Measurements from ENCODE around the gene GLIS2.
"Not testable (repeated sequence)": the region's sequence is repeated elsewhere in the genome, so short reads cannot be mapped to it uniquely, and the experiment has no call there.

Gene GLIS2

GRCh38 chr16:4328782-4329775, 13.2 kb downstream of the GLIS2 start:
- H3K27ac Mint-ChIP-seq = no peak overlapping the region
- DNase-seq = no peak
- peaks cover 56% of the 10 kb centered on the region for H3K27me3 Mint-ChIP-seq
- CTCF ChIA-PET = interaction anchor here (0.6 to 7.8 kb wide), 11 partner anchors 7 to 390 kb away, joined by 3 to 85 read pairs (median 4); partner anchors contain the start of gene TFAP4
- H3K4me1 Mint-ChIP-seq = peaks cover 5% of the 10 kb centered on the region
- H3K36me3 Mint-ChIP-seq = no peaks in the 10 kb centered on the region
- H3K4me3 Mint-ChIP-seq = no peak overlapping the region
- no peaks in the 10 kb centered on the region for H3K9me3 Mint-ChIP-seq

DNA sequence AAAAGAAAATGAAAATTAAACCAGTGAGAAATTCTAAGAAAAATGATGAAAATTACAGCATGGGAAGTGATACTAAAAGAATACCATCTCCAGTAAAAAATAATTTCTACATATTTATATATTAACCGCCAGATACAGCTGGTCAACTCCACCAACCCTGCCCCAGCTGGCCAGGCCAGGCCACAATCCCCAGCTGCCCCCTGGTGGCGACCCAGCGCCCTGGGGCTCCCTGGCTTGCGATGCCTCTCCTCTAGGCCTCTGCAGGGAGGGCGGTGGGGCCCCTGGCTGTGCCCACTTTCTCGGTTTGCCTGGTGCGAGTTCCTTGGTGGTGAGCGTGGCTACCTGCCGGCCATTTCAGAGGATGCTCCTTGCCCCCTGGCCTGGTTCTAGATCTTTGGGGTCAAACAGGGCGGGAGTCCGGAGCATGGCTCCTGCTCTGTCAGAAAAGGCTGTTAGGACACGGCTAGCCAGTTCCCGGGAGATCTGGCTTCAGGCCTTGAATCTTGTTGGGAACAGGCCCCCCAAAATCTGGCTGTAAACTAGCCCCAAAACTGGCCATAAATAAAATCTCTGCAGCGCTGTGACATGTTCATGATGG, 14.5 kb downstream of the GLIS2 start:
- CTCF ChIA-PET = interaction anchor here (0.6 to 7.8 kb wide), 10 partner anchors 9 to 393 kb away, joined by 3 to 85 read pairs (median 4); no protein-coding TSS in a partner anchor
- Mint-ChIP-seq H3K9me3 (no peaks in the 10 kb centered on the region), H3K36me3 (no peaks in the 10 kb centered on the region), H3K27ac (no peak overlapping the region), H3K4me3 (no peak overlapping the region), H3K4me1 (peaks cover 5% of the 10 kb centered on the region), H3K27me3 (peaks cover 55% of the 10 kb centered on the region)
- peak; percentile 81 for DNase-seq

GRCh38 chr16:4332083-4332482, 16.2 kb downstream of the GLIS2 start:
- no peaks in the 10 kb centered on the region for H3K36me3 Mint-ChIP-seq
- DNase-seq = no peak
- no peak overlapping the region for H3K27ac Mint-ChIP-seq
- peaks cover 3% of the 10 kb centered on the region for H3K4me1 Mint-ChIP-seq
- no peaks in the 10 kb centered on the region for H3K9me3 Mint-ChIP-seq
- CTCF ChIA-PET = interaction anchor here (0.7 to 7.8 kb wide), 13 partner anchors 12 to 349 kb away, joined by 3 to 85 read pairs (median 4); no protein-coding TSS in a partner anchor
- H3K4me3 Mint-ChIP-seq = no peak overlapping the region
- peaks cover 39% of the 10 kb centered on the region for H3K27me3 Mint-ChIP-seq

DNA sequence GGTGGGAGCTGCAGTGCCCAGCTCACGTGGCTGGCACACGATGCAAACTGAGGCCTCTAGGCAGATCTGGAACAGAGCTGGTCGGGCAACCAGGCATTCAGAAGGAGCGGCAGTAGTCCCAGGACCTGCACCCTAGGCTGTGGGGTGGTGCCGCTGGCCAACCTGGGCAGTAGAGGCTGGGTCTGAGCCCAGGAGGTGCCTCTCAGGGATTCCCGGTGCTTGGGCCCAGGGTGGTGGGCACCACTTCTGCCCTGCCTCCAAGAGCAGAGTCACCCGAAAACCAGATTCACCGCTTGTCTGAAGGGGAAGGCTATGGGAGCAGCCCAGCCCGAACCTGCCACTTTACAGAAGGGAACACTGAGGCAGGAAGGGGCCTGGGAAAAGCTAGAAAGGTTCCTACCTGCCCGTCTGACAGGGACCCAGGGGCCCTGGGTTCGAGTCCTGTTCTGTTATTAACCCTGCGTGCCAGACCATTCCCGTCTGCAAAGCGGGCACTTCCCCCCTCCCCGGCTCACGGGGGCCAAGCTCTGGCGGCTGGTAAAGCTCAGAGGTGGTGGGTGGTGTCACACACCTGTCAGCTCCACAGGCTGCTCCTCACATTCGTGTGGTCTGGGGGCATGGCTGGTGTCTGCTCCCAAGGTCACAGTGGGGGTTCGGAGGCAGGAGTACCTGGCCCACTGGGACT, 16.9 kb downstream of the GLIS2 start:
- DNase-seq = no peak
- H3K36me3 Mint-ChIP-seq = no peaks in the 10 kb centered on the region
- H3K27me3 Mint-ChIP-seq = peaks cover 35% of the 10 kb centered on the region
- H3K4me3 Mint-ChIP-seq = no peak overlapping the region
- H3K4me1 Mint-ChIP-seq = peaks cover 3% of the 10 kb centered on the region
- H3K9me3 Mint-ChIP-seq = no peaks in the 10 kb centered on the region
- CTCF ChIA-PET = interaction anchor here (0.9 to 7.8 kb wide), 8 partner anchors 9 to 79 kb away, joined by 3 to 85 read pairs (median 4); no protein-coding TSS in a partner anchor
- no peak overlapping the region for H3K27ac Mint-ChIP-seq

- no peak for DNase-seq
- Mint-ChIP-seq H3K4me1 (peaks cover 3% of the 10 kb centered on the region), H3K27ac (no peak overlapping the region), H3K27me3 (peaks cover 30% of the 10 kb centered on the region), H3K9me3 (no peaks in the 10 kb centered on the region), H3K4me3 (no peak overlapping the region), H3K36me3 (no peaks in the 10 kb centered on the region)
- CTCF ChIA-PET = interaction anchor here (1.0 to 7.8 kb wide), 3 partner anchors 8 to 71 kb away, joined by 3 to 85 read pairs (median 11); no protein-coding TSS in a partner anchor
These were observed 17.4 kb downstream of the GLIS2 start for GRCh38 chr16:4333308-4333638.

- H3K9me3 Mint-ChIP-seq, H3K4me1 Mint-ChIP-seq, DNase-seq, H3K4me3 Mint-ChIP-seq, H3K36me3 Mint-ChIP-seq, H3K27ac Mint-ChIP-seq: not testable (repeated sequence)
- peaks cover 25% of the 10 kb centered on the region for H3K27me3 Mint-ChIP-seq
- CTCF ChIA-PET = interaction anchor here (3.1 to 7.8 kb wide), 2 partner anchors 45 to 72 kb away, joined by 11 to 85 read pairs; no protein-coding TSS in a partner anchor
These were observed 17.8 kb downstream of the GLIS2 start for GRCh38 chr16:4333714-4334113.

DNA sequence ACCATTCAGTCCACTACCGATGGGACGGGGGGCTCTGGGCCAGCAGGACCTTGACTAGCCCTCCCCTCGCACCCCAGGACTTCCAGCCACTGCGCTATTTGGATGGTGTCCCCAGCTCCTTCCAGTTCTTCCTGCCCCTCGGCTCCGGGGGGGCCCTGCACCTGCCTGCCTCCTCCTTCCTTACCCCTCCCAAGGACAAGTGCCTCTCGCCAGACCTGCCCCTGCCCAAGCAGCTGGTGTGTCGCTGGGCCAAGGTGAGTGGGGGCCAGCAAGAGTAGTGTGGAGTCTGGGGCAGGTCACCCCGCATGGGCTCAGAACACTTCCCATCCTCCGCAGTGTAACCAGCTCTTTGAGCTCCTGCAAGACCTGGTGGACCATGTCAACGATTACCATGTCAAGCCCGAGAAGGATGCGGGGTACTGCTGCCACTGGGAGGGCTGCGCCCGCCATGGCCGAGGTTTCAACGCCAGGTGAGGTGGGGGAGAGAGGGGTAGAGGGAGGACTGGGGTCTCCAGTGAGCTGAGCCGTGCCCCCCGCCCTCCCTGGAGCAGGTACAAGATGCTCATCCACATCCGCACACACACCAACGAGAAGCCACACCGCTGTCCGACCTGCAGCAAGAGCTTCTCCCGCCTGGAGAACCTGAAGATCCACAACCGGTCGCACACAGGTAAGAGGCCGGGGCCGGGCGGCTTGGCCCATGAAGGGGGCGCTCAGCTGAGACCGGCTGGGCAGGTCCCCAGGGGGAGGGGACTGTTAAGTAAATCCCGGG, 19.0 kb downstream of the GLIS2 start:
- no peaks in the 10 kb centered on the region for H3K9me3 Mint-ChIP-seq
- CTCF ChIA-PET = interaction anchor here (0.9 kb wide), 1 partner anchor 46 kb away, joined by 3 read pairs; no protein-coding TSS in a partner anchor
- H3K27ac Mint-ChIP-seq = no peak overlapping the region
- H3K4me1 Mint-ChIP-seq = no peaks in the 10 kb centered on the region
- H3K36me3 Mint-ChIP-seq = no peaks in the 10 kb centered on the region
- peaks cover 17% of the 10 kb centered on the region for H3K27me3 Mint-ChIP-seq
- no peak overlapping the region for H3K4me3 Mint-ChIP-seq
- no peak for DNase-seq

- CTCF ChIA-PET = no interaction called here
- Mint-ChIP-seq H3K36me3 (no peaks in the 10 kb centered on the region), H3K4me1 (no peaks in the 10 kb centered on the region)
These were observed 21.1 kb downstream of the GLIS2 start for GRCh38 chr16:4336701-4337539.

DNA sequence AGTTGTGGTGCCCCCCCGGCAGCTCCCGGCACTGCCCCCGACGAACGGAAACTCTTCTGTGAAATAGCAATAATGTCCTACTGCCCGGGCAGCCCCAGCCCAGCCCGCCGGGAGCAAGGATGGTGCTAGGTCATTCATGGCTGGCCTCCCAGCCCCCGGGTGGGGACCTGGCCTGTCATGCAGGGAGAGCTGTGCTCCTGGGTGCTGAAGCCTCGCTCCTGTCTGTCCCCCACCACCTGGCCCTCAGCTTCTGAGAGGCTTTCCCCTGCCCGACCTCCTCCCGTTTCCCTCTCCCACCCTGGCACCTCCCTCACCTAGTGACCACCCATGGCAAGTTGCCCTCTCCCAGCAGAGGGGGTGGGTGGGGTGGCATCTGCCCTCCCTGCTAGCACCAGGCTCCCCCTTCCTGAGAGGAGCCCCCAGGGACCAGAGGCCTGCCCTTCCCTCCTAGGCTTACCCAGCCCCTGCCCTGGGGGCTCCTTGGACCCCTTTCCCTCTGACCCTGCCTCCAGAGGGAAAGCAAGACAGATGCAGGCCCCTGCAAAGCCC, 21.7 kb downstream of the GLIS2 start:
- no peak for DNase-seq
- no peaks in the 10 kb centered on the region for H3K36me3 Mint-ChIP-seq
- H3K9me3 Mint-ChIP-seq = no peaks in the 10 kb centered on the region
- no peaks in the 10 kb centered on the region for H3K4me1 Mint-ChIP-seq
- CTCF ChIA-PET = no interaction called here
- H3K27me3 Mint-ChIP-seq = peaks cover 12% of the 10 kb centered on the region
- H3K4me3 Mint-ChIP-seq = no peak overlapping the region
- H3K27ac Mint-ChIP-seq = no peak overlapping the region

More at GRCh38 chr16:4336701-4337539, 21.1 kb downstream of the GLIS2 start:
- no peak for DNase-seq
- Mint-ChIP-seq H3K9me3 (no peaks in the 10 kb centered on the region), H3K27me3 (peaks cover 17% of the 10 kb centered on the region), H3K27ac (no peak overlapping the region), H3K4me3 (no peak overlapping the region)

- no peak for DNase-seq
- H3K27ac Mint-ChIP-seq = no peak overlapping the region
- H3K27me3 Mint-ChIP-seq = peaks cover 7% of the 10 kb centered on the region
- H3K4me1 Mint-ChIP-seq = no peaks in the 10 kb centered on the region
- no peaks in the 10 kb centered on the region for H3K9me3 Mint-ChIP-seq
- no peaks in the 10 kb centered on the region for H3K36me3 Mint-ChIP-seq
- H3K4me3 Mint-ChIP-seq = no peak overlapping the region
- CTCF ChIA-PET = no interaction called here
These were observed 22.3 kb downstream of the GLIS2 start for GRCh38 chr16:4338125-4338582.

- H3K9me3 Mint-ChIP-seq = no peaks in the 10 kb centered on the region
- CTCF ChIA-PET = no interaction called here
- peaks cover under 1% of the 10 kb centered on the region for H3K27me3 Mint-ChIP-seq
- H3K27ac Mint-ChIP-seq = no peak overlapping the region
- DNase-seq = no peak
- H3K4me1 Mint-ChIP-seq = no peaks in the 10 kb centered on the region
- no peaks in the 10 kb centered on the region for H3K36me3 Mint-ChIP-seq
- H3K4me3 Mint-ChIP-seq = no peak overlapping the region
These were observed 22.9 kb downstream of the GLIS2 start for GRCh38 chr16:4338712-4339299.

DNA sequence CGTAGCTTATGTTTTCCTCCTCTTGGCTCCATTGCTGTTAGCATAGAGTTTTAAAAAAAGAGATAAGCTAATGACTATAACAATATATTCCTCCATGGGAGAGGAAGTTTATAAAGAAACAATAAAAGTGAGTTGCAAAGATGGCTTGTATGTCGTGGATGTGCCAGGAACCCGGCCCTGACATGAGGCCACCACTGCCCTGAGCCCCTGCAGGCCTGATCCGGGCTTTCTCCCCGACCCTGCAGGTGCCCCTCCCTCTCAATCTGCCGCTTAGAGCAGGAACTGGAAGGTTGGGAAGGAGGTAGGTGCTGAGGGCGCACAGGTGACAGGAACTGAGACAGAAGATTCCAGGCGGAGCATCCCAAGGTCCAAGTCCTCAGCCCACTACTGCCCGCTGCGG, 23.6 kb downstream of the GLIS2 start:
- Mint-ChIP-seq H3K4me3 (no peak overlapping the region), H3K36me3 (no peaks in the 10 kb centered on the region), H3K9me3 (no peaks in the 10 kb centered on the region), H3K27me3 (no peaks in the 10 kb centered on the region), H3K27ac (no peak overlapping the region), H3K4me1 (no peaks in the 10 kb centered on the region)
- DNase-seq = no peak
- CTCF ChIA-PET = interaction anchor here (2.2 kb wide), 1 partner anchor 10 kb away, joined by 8 read pairs; no protein-coding TSS in a partner anchor

Measured in activated naive CD4-positive, alpha-beta T cell treated with anti-CD3 and anti-CD28 coated beads, Interleukin-2, amount 10 ng/mL, durations not matched to agents 7 days and 5 days (primary cell).